ENCODE data around the gene RIC3.

Gene RIC3

DNA sequence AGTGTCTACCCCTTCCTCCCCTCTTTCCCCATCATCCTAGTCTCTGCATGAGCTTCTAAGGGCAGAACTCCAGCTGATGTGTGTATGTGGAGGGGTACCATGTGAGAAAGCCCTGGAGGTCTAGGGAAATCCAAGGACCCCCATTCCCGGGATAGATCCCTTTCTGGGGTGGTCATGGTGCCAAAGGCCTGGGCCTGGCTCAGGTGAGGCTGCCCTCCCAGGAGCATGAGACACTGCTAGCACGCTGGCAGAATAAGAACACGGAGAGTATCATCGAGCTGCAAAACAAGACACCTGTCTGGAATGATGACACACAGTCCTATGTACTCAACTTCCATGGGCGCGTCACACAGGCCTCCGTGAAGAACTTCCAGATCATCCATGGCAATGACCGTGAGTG lies 68.2 kb downstream of the RIC3 start:
- no peak for DNase-seq (ENCODE audit: low spot score)
- TF ChIP-seq, protein P1, sequence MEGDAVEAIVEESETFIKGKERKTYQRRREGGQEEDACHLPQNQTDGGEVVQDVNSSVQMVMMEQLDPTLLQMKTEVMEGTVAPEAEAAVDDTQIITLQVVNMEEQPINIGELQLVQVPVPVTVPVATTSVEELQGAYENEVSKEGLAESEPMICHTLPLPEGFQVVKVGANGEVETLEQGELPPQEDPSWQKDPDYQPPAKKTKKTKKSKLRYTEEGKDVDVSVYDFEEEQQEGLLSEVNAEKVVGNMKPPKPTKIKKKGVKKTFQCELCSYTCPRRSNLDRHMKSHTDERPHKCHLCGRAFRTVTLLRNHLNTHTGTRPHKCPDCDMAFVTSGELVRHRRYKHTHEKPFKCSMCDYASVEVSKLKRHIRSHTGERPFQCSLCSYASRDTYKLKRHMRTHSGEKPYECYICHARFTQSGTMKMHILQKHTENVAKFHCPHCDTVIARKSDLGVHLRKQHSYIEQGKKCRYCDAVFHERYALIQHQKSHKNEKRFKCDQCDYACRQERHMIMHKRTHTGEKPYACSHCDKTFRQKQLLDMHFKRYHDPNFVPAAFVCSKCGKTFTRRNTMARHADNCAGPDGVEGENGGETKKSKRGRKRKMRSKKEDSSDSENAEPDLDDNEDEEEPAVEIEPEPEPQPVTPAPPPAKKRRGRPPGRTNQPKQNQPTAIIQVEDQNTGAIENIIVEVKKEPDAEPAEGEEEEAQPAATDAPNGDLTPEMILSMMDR (IDR thresholded peaks at IDR 0.05): no peak

DNA sequence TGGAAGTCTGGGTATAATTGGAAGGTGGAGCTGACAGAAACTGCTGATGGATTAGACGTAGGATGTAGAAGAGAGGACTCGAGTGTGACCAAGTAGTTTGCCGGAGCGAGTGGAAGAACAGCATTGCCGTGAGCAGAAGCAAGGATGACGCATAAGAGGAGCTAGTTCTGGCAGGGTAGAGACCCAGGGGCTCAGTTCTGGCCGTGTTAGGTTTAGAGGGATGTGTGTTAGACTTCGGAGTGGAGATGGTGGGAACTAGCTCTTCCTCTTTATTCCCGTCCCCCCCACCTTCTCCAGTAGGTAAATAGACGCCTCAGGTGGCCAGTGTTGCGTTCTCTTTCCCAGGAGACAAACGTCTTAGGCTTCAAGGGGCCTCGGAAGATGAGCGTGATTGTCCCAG lies 68.7 kb downstream of the RIC3 start:
- Histone ChIP-seq H3K27ac (no peak overlapping the region), H3K4me3 (no peak overlapping the region)
- TF ChIP-seq, protein P1 (IDR thresholded peaks at IDR 0.05): no peak
- peak; percentile 55 for DNase-seq (ENCODE audit: low spot score)

More for the DNA sequence above, 68.2 kb downstream of the RIC3 start:
- Histone ChIP-seq H3K27ac (no peak overlapping the region), H3K4me3 (no peak overlapping the region)

DNA sequence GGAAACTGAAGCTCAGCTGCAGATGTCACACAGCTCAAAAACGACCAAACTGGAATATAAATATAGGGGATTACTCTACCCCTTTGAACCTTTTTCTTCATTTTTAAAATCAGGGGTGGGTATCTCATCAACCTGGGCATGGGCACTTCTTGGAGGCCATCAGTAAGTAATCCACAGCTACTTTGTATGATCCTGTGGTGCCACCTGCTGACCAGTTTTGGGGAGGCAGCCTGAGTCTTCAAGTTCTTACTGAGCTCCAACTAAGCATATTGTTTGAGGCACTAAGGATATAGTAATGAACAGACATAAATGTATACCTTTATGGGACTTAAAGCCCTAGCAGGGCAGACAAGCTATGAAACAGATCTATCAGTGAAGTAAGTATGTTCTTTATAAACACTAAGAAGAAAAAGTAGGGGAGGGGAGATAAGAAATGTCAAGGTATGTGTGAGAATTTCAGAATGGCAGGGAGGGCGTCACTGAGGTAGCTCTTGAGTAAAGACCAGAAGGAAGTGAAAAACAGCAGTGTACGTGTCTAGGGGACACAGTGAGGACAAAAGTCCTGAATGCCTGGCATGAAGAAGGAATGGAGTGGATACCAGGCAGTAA lies 69.4 kb downstream of the RIC3 start:
- H3K27ac ChIP-seq: no peak overlapping the region
- TF ChIP-seq, protein P1 (IDR thresholded peaks at IDR 0.05): peak; percentile 79
- DNase-seq (ENCODE audit: low spot score): peak; percentile 79

DNA sequence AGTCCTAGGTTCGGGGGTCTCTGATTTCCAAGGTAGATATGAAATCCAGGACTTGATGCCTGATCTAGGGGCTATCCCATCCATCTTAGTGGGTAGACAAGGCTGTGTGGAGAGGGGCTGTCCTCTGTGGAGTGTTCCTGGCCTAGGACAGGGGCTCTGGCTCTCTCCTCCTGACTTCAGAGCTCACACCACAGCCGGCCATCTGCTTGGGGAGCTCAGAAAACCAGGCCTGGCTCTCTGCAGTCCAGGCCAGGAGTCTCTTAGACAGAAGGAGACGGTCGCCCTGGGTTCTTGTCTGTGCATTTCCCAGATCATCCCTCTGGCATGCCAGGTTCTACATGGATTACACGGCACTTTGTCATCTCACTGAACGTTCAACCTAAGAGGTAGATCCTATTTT lies 69.9 kb downstream of the RIC3 start:
- Histone ChIP-seq H3K4me3 (no peak overlapping the region), H3K27ac (no peak overlapping the region)
- no peak for DNase-seq (ENCODE audit: low spot score)
- TF ChIP-seq, protein P1 (IDR thresholded peaks at IDR 0.05): no peak

More for the DNA sequence above, 69.4 kb downstream of the RIC3 start:
- no peak overlapping the region for H3K4me3 ChIP-seq

DNA sequence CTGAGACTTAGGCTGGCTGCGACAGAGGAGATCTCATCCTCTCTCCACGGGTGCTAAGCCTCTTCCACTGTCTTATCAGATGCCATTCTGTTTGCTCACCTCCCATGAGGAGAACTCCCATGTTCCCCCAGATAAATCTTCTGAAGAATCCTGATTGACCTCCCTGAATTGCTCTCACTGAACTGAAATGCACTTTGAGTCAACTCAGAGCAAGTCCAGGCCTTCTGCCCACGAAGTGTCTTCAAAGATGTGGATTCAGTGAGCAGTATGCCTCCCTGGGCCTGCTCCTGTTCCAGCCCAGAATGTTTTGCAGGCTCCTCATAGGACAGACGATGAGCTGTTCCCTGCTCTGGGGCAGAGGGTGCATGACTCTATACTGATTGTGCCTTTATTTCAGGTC lies 70.5 kb downstream of the RIC3 start:
- Histone ChIP-seq H3K27ac (no peak overlapping the region), H3K4me3 (no peak overlapping the region)
- DNase-seq (ENCODE audit: low spot score): no peak
- TF ChIP-seq, protein P1 (IDR thresholded peaks at IDR 0.05): no peak

DNA sequence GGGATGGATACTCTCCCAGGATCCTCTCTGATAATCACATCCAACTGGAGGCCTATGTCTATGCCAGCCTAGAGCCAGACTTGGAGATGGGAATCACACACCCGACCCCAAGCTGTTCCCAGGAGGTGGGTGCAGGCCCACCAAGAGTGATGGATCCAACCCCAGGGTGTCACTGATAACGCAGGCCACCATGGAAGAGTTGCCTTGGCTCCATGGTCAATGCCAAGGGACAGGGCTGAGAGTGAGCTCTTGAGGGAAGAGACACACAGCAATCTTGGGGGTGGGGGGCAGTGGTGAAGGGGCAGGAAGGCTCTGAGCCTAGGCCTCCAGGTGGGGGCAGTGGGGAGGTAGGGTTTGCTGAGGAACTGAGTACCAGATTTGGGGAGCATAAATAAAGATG lies 70.9 kb downstream of the RIC3 start:
- TF ChIP-seq, protein P1 (IDR thresholded peaks at IDR 0.05): no peak
- peak; percentile 66 for DNase-seq (ENCODE audit: low spot score)
- Histone ChIP-seq H3K27ac (no peak overlapping the region), H3K4me3 (no peak overlapping the region)

DNA sequence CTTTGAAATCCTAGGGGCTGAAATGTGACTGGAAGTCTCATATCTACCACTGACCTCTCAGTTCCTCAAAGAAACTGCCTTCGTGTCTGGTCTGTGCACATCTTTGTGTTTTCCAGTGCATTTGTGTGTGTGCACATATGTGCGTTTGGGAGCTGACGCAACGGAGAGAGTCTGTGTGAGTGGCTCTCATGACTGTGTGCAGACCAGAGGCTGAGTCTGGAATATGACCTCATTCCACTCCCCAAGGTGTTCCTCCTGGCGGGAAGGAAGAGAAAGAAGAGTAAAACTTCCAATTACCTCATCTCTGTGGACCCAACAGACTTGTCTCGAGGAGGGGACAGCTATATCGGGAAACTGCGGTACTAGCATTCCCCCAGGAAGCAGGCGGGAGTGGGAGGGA lies 71.4 kb downstream of the RIC3 start:
- DNase-seq (ENCODE audit: low spot score): peak; percentile 46
- Histone ChIP-seq H3K27ac (no peak overlapping the region), H3K4me3 (no peak overlapping the region)
- TF ChIP-seq, protein P1 (IDR thresholded peaks at IDR 0.05): no peak

Data from coronary artery (tissue), 2 donors.